Hepatocyte (in vitro differentiated cells): ENCODE measurements around the gene CBL. TPM values are rescaled to one million over a fixed set of nuclear protein-coding genes. Genes with fewer than 3 reads are reported as not detected.
"Not testable (repeated sequence)": the region's sequence is repeated elsewhere in the genome, so short reads cannot be mapped to it uniquely, and the experiment has no call there.

Experiments
- DNase-seq: peaks from one replicate; pipeline ENCODE4 v3.0.0-alpha.2; 2016; ENCODE audit warnings: low spot score
- H2AFZ ChIP-seq: fragments of 200-600 bp; sonication (generic); 2 replicates; pipeline ENCODE4 v1.6.0; 2016; ENCODE audit warnings: antibody characterized with exemption, mild to moderate bottlenecking
- H3K27ac ChIP-seq: fragments of 200-600 bp; sonication (generic); 2 replicates; pipeline ENCODE4 v1.5.1; 2016; ENCODE audit warnings: mild to moderate bottlenecking
- H3K27me3 ChIP-seq: fragments of 200-600 bp; sonication (generic); 2 replicates; pipeline ENCODE4 v1.6.1; 2016
- H3K36me3 ChIP-seq: fragments of 200-600 bp; sonication (generic); replicated peaks from 2 replicates; pipeline ENCODE4 v1.5.1; 2016; ENCODE audit warnings: low read depth; ENCODE audit not compliant: insufficient read depth
- H3K4me1 ChIP-seq: fragments of 200-600 bp; sonication (generic); 2 replicates; pipeline ENCODE4 v1.5.1; 2016; ENCODE audit warnings: mild to moderate bottlenecking, moderate library complexity; ENCODE audit not compliant: insufficient read depth
- H3K4me2 ChIP-seq: fragments of 200-600 bp; sonication (generic); 2 replicates; pipeline ENCODE4 v1.6.0; 2016
- H3K4me3 ChIP-seq: fragments of 200-600 bp; sonication (generic); 2 replicates; pipeline ENCODE4 v1.5.1; 2016; ENCODE audit warnings: mild to moderate bottlenecking
- H3K79me2 ChIP-seq: fragments of 200-600 bp; sonication (generic); 2 replicates; pipeline ENCODE4 v1.6.0; 2017; ENCODE audit warnings: mild to moderate bottlenecking
- H3K9me2 ChIP-seq: fragments of 200-600 bp; sonication (generic); replicated peaks from 2 replicates; pipeline ENCODE4 v1.6.0; 2017; ENCODE audit warnings: mild to moderate bottlenecking; ENCODE audit not compliant: insufficient read depth
- H3K9me3 ChIP-seq: fragments of 200-600 bp; sonication (generic); 2 replicates; pipeline ENCODE4 v1.5.1; 2016; ENCODE audit warnings: low read depth, mild to moderate bottlenecking
- H4K20me1 ChIP-seq: fragments of 200-600 bp; sonication (generic); 2 replicates; pipeline ENCODE4 v1.6.0; 2016; ENCODE audit warnings: mild to moderate bottlenecking; ENCODE audit not compliant: insufficient read depth, poor library complexity, severe bottlenecking
- CTCF ChIP-seq: fragments of 200-600 bp; sonication (generic); IDR thresholded peaks from 2 replicates; pipeline ENCODE4 v1.5.1; 2016; ENCODE audit warnings: antibody characterized with exemption, mild to moderate bottlenecking; ENCODE audit not compliant: poor library complexity
- EZH2 ChIP-seq: fragments of 200-600 bp; sonication (generic); IDR thresholded peaks from 2 replicates; pipeline ENCODE4 v1.6.1; 2016; ENCODE audit warnings: antibody characterized with exemption, mild to moderate bottlenecking, borderline replicate concordance
- EZH2phosphoT487 ChIP-seq: fragments of 200-600 bp; sonication (generic); IDR thresholded peaks from one replicate; pipeline ENCODE4 v1.6.1; 2018; ENCODE audit warnings: antibody characterized with exemption, mild to moderate bottlenecking, low read depth, moderate library complexity; ENCODE audit not compliant: unreplicated experiment, severe bottlenecking
- WGBS: methylation state at CpG from one replicate; pipeline ENCODE4 v1.1.6; 2016; ENCODE audit warnings: low lambda C conversion rate; ENCODE audit errors: missing lambda C conversion rate; 5-methylcytosine and 5-hydroxymethylcytosine counted together
- polyA plus RNA-seq: library from polyadenylated mRNA; unstranded; fragments of >200 nt; fragmentation: Nextera tagmentation; extraction: Ambion mirVana; gene quantifications from 2 replicates; pipeline ENCODE4 v1.2.1, GENCODE V29; 2016
- total RNA-seq: library from RNA; depleted of rRNA; stranded (reverse); fragments of >200 nt; gene quantifications from 2 replicates; pipeline ENCODE4 v1.2.3, GENCODE V29; 2014

CBL gene
- total and polyA plus RNA-seq, 2 experiments from 2014 or later, result 6.6 to 15.6 TPM

GRCh38 chr11:119180729-119181676 is 25.1 kb upstream of the CBL start:
- DNase-seq, result no peak
- no peaks in the 10 kb centered on the region for H4K20me1 ChIP-seq
- no peaks in the 10 kb centered on the region for H3K4me1 ChIP-seq
- H3K9me2 ChIP-seq, result no peaks in the 10 kb centered on the region
- TF ChIP-seq EZH2phosphoT487, result no peak
- TF ChIP-seq CTCF, result no peak
- TF ChIP-seq EZH2, result no peak
- no peak overlapping the region for H3K4me2 ChIP-seq
- H3K9me3 ChIP-seq, result no peaks in the 10 kb centered on the region
- no peak overlapping the region for H3K27ac ChIP-seq
- H3K36me3 ChIP-seq, result no peaks in the 10 kb centered on the region
- 89% methylated on average over 6 of the region's 6 CpGs for WGBS
- H2AFZ ChIP-seq, result no peak overlapping the region
- H3K79me2 ChIP-seq, result no peaks in the 10 kb centered on the region
- H3K27me3 ChIP-seq, result no peaks in the 10 kb centered on the region
- no peak overlapping the region for H3K4me3 ChIP-seq

GRCh38 chr11:119181677-119182412 is 24.3 kb upstream of the CBL start:
- Histone ChIP-seq H3K27ac (no peak overlapping the region), H3K4me1 (no peaks in the 10 kb centered on the region), H4K20me1 (no peaks in the 10 kb centered on the region), H3K4me3 (no peak overlapping the region), H3K36me3 (no peaks in the 10 kb centered on the region), H3K9me3 (no peaks in the 10 kb centered on the region), H2AFZ (no peak overlapping the region), H3K79me2 (no peaks in the 10 kb centered on the region), H3K27me3 (no peaks in the 10 kb centered on the region), H3K9me2 (no peaks in the 10 kb centered on the region), H3K4me2 (no peak overlapping the region)
- 92% methylated on average over 15 of the region's 17 CpGs for WGBS
- DNase-seq, result no peak
- no peak for TF ChIP-seq EZH2
- no peak for TF ChIP-seq CTCF
- no peak for TF ChIP-seq EZH2phosphoT487

- H3K79me2 ChIP-seq, H3K9me2 ChIP-seq, H4K20me1 ChIP-seq, H3K4me2 ChIP-seq, H3K27ac ChIP-seq, H3K36me3 ChIP-seq, H3K4me1 ChIP-seq, DNase-seq, H2AFZ ChIP-seq, H3K4me3 ChIP-seq, H3K9me3 ChIP-seq, H3K27me3 ChIP-seq: not testable (repeated sequence)
- WGBS, result 93% methylated on average over 9 of the region's 9 CpGs
Observed at GRCh38 chr11:119184399-119184798, 21.7 kb upstream of the CBL start.
